Measurements from ENCODE around the gene MAP3K15.

Gene MAP3K15

GRCh38 chrX:19349264-19349663, 166.0 kb downstream of the MAP3K15 start:
- no peak for DNase-seq (ENCODE audit: low read depth in 2 of 2)

GRCh38 chrX:19347916-19348315, 167.4 kb downstream of the MAP3K15 start:
- no peak for DNase-seq (ENCODE audit: low read depth in 2 of 2)

- DNase-seq (ENCODE audit: low read depth in 2 of 2) = no peak
Observed at GRCh38 chrX:19344661-19345060, 170.6 kb downstream of the MAP3K15 start.

GRCh38 chrX:19343535-19344408, 171.5 kb downstream of the MAP3K15 start, which contains the start of gene PDHA1:
TSS of gene PDHA1 (plus strand) at chrX:19343927. CDS start at chrX:19344038, 111 bp downstream.
- DNase-seq (ENCODE audit: low read depth in 2 of 2) = peak; percentile 84 to 87

GRCh38 chrX:19343085-19343534, 172.2 kb downstream of the MAP3K15 start:
- DNase-seq (ENCODE audit: low read depth in 2 of 2) = no peak

GRCh38 chrX:19342331-19342906, 172.9 kb downstream of the MAP3K15 start:
- no peak for DNase-seq (ENCODE audit: low read depth in 2 of 2)

GRCh38 chrX:19334945-19335626, 180.2 kb downstream of the MAP3K15 start:
- no peak for DNase-seq (ENCODE audit: low read depth in 2 of 2)

- DNase-seq (ENCODE audit: low read depth in 2 of 2) = no peak
Observed at GRCh38 chrX:19332983-19333382, 182.3 kb downstream of the MAP3K15 start.

GRCh38 chrX:19331831-19332230, 183.5 kb downstream of the MAP3K15 start:
- DNase-seq (ENCODE audit: low read depth in 2 of 2) = no peak

GRCh38 chrX:19326567-19326966, 188.7 kb downstream of the MAP3K15 start:
- no peak for DNase-seq (ENCODE audit: low read depth in 2 of 2)
